GM12801 (cell line): ENCODE data around the gene DLGAP1.

Source experiments
- TF ChIP-seq, protein P1 (sequence below): IDR thresholded peaks from one replicate; pipeline ENCODE4 v1.5.1; 2011; ENCODE audit warnings: control low read depth; ENCODE audit not compliant: insufficient read length; ENCODE audit errors: extremely low read depth

DLGAP1 gene

DNA sequence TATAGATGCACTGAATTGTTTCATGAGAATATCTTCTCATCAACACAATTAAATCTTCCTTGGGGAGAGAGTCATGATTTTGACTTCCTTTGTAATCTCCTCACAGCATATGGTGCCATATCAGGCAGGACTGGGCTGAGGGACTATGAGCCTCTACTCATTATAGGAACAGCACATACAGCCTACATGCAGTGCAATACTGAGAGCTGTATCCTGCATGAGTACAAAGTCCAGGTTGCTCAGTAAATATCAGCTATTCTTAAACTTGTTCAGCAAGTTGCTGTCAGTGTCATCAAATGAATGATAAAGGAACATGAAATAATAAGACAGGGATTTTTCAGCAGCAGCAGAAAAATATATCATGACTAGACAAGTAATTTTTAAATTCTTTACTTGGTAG lies 10.8 kb downstream of the DLGAP1 start:
- TF ChIP-seq, protein P1, sequence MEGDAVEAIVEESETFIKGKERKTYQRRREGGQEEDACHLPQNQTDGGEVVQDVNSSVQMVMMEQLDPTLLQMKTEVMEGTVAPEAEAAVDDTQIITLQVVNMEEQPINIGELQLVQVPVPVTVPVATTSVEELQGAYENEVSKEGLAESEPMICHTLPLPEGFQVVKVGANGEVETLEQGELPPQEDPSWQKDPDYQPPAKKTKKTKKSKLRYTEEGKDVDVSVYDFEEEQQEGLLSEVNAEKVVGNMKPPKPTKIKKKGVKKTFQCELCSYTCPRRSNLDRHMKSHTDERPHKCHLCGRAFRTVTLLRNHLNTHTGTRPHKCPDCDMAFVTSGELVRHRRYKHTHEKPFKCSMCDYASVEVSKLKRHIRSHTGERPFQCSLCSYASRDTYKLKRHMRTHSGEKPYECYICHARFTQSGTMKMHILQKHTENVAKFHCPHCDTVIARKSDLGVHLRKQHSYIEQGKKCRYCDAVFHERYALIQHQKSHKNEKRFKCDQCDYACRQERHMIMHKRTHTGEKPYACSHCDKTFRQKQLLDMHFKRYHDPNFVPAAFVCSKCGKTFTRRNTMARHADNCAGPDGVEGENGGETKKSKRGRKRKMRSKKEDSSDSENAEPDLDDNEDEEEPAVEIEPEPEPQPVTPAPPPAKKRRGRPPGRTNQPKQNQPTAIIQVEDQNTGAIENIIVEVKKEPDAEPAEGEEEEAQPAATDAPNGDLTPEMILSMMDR: no peak

DNA sequence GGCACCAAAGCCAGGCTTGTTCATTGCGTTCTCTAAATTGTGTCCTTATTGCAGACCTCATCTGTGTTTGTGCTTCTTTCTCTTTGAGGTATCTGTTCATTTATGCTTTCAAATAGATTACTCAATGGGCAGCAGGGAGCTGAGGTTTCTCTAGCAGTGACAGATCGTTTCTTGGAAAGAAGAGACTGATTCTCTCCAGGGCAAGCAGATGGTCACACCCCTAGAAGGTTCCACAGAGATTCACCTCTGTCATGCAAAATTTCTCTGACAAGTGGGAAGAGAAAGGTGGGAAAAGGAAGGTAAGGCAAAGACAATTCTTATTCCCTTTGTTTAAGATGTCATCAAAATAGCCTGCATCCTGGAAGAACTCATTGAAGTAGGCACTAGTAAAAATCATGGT lies 14.0 kb downstream of the DLGAP1 start:
- TF ChIP-seq, protein P1: no peak

DNA sequence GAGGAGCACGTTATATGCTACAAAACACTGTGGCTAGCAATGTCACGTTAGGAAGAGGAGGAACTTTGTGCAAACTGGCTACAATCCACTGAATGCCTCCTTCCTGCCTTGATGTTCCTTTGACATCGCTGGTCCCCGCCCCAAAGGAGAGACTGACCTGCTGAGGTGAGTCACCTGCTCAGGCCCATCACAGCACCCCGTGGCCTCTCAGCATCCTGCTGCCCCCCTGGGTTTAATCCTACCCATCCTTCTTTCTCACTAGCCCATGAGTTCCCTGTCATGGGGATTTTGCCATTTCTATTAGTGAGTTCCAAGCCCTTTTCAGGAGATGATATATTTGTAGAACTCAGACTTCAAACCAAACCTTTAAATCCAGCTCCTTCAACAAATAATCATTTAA lies 16.2 kb downstream of the DLGAP1 start:
- TF ChIP-seq, protein P1: no peak

DNA sequence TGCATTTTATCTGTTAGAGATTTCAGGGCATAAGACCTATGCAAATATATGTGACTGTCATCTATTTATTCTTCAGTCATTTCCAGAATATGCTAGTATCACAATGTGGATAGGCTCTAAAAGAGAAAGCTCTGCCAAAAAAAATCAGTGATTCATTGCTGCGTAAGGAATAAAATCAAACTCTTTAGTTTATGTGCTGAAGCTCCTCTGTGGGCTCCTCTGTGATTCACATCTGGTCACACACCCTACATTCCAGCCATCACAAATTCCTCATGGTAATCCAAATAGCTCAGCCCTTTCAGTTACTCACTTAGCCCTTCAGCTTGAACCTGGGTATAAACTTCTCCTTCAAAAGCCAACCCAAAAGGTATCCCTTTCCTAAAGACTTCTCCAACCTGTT lies 21.4 kb downstream of the DLGAP1 start:
- TF ChIP-seq, protein P1: no peak

DNA sequence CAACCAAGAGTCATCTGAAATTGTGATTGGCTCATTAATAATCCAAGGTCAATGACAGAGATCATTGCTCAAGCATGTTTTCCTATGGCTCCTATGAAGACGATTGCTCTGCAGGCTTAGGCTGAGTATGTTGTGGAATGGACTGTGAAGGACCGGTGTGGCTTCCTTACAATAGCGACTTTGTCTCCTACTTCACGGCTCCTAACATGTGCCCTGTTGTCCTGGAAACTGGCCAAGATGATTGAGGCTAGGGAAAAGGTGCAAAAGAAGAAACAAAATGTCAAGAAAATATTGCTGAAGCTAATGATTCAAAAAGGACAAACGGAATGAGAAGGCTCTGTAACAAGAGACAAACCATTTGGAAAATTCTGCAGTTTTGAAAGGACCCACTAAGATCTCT lies 24.3 kb downstream of the DLGAP1 start:
- TF ChIP-seq, protein P1: no peak

DNA sequence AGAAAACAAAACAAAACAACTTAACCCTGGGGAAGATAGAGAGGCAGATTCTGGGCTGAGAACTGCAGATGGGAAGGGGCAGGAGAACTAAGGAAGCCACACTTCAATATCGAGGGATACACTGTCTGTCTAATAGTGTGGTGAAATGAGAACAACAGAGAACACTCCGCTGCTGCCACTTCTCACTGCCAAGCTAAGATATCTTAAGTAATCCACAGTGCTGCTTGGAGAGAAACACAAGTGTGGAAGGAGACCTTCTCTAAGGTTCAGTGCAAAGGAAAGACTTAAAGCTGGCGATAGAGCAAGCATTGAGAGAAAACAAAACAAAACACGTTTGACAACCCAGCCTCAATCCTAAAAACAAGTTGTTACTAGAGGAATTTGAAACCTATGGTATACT lies 37.4 kb downstream of the DLGAP1 start:
- TF ChIP-seq, protein P1: no peak

DNA sequence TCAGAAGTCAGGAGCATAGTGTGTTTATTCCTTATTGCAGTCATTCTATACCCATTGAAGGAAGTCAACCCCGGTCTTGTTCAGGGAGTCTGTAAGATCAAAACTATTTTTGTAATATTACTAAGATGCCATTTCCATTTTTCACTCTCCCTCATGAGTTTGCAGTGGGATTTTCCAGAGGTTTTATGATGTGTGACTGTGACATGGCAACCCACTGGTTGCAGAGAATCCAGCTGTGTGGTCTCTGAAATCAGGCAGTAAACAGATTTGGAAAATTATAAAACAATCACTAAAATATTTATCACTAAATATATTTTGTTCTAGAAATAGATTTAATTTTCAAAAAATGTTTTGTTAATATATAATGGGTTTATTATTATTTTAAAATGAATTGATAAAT lies 38.1 kb downstream of the DLGAP1 start:
- TF ChIP-seq, protein P1: no peak

DNA sequence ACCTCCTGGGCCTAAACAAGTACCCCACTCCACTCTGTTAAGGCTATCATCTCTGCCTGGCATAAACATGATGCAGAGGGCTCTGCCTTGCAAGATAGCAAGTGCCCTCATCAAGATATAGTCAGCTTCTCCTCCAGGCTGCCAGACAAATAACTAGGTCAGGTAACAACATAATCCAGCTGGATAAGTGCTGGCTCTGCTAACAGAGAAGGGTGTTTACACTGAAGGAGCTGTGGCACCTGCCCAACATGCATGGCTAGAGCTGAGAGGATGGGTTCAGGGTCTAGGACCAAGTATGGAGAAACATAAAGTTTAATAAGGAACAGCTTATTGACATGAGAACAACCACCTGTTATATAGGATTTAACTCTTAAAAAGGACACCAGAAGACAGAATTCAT lies 42.8 kb downstream of the DLGAP1 start:
- TF ChIP-seq, protein P1: no peak
